GM18505 (cell line): ENCODE results near the gene ATP6V0A4.
"Not testable (repeated sequence)": the region's sequence is repeated elsewhere in the genome, so short reads cannot be mapped to it uniquely, and the experiment has no call there.

Source experiments
- ATAC-seq: cut with Tn5 transposase; IDR thresholded peaks from one replicate; pipeline ENCODE4 v1.9.1; 2021; ENCODE audit not compliant: unreplicated experiment
- POLR2A ChIP-seq: IDR thresholded peaks from 4 replicates; pipeline ENCODE4 v1.6.1; 2011; ENCODE audit warnings: borderline replicate concordance; ENCODE audit not compliant: insufficient read depth, insufficient read length; ENCODE audit errors: extremely low read depth

ATP6V0A4 gene

GRCh38 chr7:138822867-138823535 lies 25.0 kb upstream of the ATP6V0A4 start:
- ATAC-seq: no peak
- TF ChIP-seq POLR2A: no peak

DNA sequence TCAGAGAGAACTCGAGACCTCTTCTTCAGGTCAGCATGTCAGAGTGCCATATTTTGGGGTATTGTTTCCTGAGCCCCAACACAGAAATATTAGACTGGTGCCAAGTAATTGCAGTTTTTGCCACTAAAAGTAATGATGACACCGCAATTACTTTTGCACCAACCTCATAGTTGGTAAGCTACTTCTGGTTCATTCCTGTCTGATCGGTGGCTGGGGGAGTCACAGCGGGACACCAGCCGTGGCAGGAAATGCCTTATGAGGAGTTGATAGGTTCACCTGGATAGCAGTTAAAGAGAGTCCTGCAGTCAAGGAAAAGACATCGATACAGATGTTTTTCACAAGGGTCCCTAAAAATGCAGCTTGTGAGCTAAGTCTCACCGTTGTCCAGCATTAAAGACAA lies 23.9 kb upstream of the ATP6V0A4 start:
- ATAC-seq: no peak
- no peak for TF ChIP-seq POLR2A

DNA sequence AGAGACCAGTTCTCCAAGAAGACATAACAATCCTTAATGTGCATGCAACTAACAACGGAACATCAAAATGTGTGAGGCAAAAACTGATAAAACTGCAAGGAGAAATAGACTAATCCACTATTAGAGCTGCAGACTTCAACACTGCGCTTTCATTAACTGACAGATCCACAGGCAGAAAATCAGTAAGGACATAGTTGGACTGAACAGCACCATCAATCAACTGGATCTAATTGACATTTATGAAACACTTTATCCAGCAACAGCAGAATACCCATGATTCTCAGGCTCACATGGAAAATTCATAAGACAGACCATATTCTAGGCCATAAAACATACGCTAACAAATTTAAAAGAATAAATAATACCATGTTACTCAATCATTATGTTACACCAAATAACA lies 21.6 kb upstream of the ATP6V0A4 start:
- ATAC-seq: no peak
- TF ChIP-seq POLR2A: no peak

- ATAC-seq: no peak
- no peak for TF ChIP-seq POLR2A
Observed at GRCh38 chr7:138816650-138817049, 18.7 kb upstream of the ATP6V0A4 start.

- ATAC-seq: no peak
- TF ChIP-seq POLR2A: no peak
Observed at GRCh38 chr7:138814816-138815332, 16.9 kb upstream of the ATP6V0A4 start.

DNA sequence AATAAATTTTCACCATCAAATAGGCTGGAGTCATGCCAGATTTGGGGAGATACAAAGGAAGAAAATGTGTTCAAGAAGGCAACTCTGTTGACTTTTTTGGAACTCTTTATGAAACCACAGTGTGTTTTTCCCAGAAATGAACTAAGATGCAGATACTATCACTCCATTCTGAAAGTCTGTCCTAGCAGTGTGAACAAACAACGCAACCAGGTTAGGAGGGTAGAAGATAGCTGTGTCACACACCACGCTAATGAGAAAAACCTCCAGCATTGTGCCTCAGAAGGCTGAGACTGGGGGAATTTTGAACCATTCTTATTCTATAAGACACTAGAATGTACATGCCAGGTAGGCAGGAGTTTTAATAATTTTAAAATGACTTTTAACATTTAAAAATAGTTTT lies 15.9 kb upstream of the ATP6V0A4 start:
- no peak for ATAC-seq
- TF ChIP-seq POLR2A: no peak

GRCh38 chr7:138811327-138811726 lies 13.3 kb upstream of the ATP6V0A4 start:
- not testable (repeated sequence) for ATAC-seq

GRCh38 chr7:138809346-138809745 lies 11.3 kb upstream of the ATP6V0A4 start:
- ATAC-seq: no peak
- TF ChIP-seq POLR2A: no peak

- ATAC-seq: no peak
- no peak for TF ChIP-seq POLR2A
Observed at GRCh38 chr7:138804618-138805017, 6.6 kb upstream of the ATP6V0A4 start.

DNA sequence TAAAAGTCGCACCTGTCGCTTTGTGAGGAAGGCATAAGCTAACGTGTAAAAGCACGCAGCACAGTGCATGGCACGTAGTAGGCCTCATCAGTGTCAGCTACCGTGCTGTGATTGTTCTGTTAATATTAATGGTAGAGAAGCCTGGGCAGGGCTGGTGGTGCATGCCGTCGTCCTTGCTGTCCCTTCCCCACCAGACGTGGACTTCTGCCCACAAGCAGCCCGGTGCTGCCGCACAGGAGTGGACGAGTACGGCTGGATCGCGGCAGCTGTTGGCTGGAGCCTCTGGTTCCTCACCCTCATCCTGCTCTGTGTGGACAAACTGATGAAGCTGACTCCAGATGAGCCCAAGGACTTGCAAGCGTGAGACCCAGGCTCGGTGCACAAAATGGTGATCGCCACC lies 4.7 kb upstream of the ATP6V0A4 start:
- no peak for TF ChIP-seq POLR2A
- no peak for ATAC-seq

DNA sequence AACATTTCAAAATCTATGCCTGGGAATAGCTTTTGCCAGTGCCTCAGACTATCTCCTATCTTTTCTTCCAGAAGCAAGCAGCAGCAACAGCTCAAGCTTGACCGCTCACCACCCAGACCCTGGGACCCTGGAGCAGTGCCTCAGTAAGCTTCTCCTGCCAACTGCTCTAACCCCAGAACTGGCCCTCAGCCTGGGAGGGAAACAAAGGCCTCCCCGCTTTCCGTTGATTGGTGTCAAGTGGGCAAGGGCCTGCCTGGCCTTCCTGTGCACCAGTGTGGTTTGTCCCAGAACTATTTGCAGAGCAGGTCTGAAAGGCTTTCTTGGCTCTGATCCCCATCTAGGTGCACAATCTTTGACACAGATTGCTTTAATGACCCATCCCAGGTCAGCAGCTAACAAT lies 3.3 kb upstream of the ATP6V0A4 start:
- no peak for ATAC-seq
- no peak for TF ChIP-seq POLR2A

DNA sequence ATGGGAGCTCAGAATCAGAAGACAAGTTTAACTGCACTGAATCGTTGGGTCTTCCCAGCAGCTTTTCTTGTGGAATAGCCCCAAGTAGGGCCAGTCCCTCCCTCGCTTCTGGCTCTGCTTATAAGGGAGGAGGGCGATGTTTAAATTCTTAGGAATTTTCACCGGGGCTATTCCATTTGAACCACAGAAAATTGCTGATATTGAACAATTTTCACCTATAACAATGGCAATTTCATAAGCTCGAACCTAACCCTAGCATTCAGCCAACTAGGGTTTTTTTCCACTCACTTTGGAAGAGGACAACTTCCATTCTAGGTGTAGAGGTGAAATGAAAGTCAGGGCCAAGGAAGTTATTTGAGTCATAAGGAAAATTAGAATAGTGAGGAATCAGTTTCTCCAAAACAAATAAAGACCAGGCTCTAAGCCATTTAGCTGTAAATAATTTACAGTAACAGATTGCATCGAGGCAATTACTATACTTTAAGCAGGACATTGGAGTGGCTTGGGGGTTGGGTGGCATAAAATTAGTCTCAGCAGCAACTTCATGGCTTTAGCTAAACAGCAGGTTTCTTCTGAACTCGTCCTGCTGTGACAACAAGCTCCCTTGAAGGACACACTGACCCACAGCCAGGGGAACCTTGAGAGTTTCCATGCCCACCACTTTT lies 1.5 kb upstream of the ATP6V0A4 start:
- no peak for TF ChIP-seq POLR2A

DNA sequence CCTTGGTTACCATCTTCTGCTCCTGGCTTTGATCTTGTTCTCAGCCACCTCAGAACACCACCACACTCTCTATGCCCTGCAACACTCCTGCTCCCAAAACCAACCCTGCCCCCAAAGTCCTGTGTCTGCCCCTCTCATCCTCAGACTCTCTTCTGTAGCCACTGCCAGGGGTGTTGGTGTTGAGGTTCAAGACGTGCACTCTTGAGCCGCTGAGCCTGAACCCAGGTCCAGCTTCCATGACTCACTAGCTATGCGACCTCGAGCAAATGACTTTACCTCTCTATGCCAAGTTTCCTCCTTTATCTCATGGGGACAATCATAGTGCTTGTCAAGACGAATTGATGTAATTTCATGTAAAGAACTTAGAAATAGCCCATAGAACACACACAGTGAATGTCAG lies 840 bp upstream of the ATP6V0A4 start:
- no peak for TF ChIP-seq POLR2A
- ATAC-seq: no peak

More for the DNA sequence above, 1.5 kb upstream of the ATP6V0A4 start:
- ATAC-seq: no peak

GRCh38 chr7:138797046-138797445 lies 950 bp downstream of the ATP6V0A4 start:
- not testable (repeated sequence) for ATAC-seq
